ENCODE measurements around the gene NRXN3.

The NRXN3 gene

DNA sequence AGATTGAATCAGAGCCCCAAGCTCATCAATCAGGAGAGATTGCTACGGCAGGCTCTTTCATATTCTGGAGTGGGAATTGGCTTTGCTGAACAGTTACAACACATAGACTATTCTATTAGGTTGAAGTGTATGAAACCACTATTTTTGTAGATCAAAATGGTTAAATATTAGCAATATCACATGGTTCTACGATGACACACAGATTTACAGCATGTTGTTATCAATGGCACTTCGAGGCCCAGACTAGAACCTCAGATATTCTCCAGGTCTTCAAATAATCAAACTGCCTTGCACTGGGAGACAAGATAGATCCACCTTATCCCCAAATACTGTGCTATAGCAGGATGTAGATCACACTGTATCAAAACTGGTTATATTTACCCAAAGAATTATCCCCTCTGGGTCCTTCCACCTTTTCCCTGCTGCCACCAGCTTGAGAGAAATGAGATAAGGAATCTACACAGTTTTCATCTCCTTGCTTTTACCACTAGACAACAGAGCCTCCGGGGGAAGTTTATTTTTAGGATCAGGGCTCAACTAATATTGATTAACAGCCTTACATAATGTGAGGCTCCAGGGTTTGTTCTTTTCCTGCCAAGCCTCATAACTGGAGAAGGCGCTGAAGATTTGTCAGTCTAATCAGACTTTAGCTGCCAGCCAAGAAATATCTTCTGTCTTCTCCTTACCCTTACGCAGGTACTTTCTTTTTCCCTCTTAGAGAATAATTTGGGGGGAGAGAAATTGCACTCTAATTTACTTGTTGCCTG lies 1534.1 kb downstream of the NRXN3 start:
- no peak for DNase-seq (ENCODE audit: low read depth in 1 of 2, low spot score in 1 of 2)

DNA sequence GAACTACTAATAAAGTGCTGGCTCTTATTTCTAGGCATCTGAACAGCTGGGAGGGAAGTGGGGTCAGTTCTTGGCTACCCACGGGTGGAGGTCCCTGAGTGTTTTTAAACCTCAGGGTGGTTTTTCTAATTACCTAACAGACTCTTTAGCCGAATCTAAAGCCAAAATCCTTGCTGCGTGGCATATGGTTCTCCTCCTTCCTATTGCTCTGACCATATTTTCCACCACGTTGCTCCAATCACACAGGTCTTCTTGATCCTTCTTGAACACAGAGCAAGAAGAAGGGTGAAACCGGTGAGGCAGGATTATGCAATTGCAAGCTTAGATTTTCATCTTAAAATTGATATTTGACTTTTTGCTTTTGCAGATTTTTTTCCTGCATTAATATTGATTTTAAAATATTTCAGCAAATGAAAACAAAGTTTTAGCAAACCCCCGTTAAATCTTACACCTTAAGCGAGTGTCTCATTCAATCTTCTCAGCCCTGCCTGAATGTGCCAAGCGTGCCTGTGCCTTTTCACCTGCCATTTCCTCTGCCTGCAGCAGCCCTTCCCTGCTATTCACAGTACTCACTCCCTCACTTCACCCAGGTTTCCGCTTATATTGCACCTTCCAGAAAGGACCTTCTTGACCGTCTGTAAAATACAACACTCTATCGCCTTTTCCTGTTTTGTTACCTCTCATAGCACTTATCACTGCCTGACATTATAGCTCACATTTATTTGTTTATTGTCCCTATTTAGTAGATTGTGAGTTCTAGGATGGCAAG lies 1535.1 kb downstream of the NRXN3 start:
- DNase-seq (ENCODE audit: low read depth in 1 of 2, low spot score in 1 of 2) = no peak

DNA sequence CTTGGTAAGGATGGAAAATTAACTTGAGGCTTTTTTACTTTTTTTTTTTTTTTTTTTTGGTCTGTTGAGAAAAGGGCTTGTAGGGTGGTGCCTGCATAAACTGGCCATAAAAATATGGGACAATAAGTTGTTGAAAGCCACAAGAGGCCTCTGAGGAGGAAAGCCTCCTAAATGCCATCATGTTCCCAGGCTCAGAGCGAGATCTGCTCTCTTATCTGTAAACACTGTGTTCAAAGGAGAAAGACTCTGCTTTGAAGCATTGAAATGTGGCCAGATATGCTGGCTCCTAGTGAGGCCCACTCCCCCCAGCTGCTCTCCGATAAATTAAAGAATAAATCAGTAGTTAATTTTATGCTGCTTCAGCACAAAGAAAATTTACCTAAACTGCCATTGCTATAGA lies 1536.2 kb downstream of the NRXN3 start:
- DNase-seq (ENCODE audit: low read depth in 1 of 2, low spot score in 1 of 2) = no peak

DNA sequence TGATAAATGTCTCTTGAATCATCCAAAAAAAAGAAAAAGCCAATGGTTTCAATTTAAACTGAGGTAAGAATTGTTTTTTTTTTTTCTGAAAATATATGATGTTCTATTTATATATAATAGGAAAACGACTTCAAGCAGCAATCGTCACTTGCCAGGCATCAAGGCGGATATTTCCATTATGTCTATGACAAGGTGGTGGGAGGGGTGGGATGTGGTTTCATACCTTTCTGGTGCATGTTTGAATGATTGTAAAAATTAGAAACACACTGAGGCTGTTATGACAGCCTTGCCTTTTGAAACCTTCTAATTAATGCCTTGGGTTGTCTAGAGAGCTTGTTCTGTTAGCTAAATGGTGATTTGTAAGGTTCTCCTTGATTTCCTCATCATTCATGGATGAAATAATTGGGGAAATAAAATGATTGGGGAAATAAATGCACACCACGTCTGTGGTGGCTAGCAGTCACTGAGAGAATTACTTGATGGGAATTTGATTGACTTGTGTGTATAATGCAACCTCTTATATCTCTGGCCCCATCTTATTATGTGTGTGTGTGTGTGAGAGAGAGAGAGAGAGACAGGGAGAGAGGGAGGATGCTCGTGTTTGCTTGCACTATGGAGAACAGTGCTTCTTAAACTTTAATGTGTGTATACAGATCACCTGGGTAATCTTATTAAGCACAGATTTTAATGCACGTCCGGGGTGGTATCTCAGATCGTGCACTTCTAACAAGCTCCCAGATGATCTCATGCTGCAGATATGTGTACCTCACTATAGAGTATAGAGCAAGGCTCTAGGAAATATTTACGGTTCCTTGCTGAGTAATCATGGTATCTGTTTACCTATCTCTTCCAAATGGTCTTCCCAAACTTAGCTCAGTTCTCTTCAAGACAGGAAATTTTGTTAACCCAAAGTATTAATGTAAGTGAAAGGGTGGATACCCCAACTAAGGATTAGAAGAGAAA lies 1538.5 kb downstream of the NRXN3 start:
- no peak for DNase-seq (ENCODE audit: low read depth in 1 of 2, low spot score in 1 of 2)

DNA sequence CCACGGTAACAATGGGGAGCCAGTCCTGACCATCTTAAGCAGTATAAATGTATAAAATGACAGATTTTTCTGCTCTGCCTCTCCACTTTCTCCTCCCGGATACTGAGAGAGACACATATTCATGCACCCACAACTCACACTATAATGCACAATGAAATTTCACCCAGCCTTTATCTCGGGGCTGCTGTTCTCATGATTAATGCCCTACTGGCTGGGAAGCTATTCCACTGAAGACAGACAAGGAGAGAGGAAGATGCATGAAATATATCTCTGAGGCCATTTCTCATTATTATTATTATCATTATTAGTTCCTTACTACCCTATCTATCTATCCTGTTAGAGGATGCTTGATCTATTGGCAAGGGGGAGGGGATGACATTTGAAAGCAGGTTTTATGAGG lies 1539.4 kb downstream of the NRXN3 start:
- DNase-seq (ENCODE audit: low read depth in 1 of 2, low spot score in 1 of 2) = no peak

DNA sequence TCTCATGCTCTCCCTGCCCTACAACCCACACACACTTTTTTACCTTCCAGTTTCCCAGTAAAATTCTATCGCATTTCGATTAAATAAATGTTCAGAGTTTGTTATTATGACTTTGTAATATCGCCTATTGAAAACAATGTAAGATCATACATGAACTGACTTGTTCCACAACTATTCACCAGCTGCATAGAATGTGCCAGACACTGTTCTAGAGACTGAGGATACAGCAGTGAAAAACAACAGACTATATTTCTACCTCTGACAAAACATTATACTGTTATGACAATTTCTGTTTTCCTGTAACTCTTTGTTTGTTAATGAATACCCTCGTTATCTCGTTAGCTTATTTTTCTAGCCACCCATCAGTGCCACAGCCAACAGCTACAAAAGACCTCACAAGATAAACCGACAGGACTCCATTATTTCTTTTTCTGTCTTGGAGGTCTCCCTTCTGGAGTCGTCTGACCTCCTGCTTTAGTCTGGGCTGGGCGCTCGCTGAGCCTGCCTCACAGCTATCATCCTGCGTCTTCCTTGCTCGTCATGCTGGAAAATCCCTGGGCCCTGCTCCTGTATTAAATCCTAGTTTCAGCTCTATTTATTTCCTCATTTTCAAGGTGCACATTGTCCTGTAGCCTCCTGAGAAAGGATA lies 1542.3 kb downstream of the NRXN3 start:
- DNase-seq (ENCODE audit: low read depth in 1 of 2, low spot score in 1 of 2) = no peak

DNA sequence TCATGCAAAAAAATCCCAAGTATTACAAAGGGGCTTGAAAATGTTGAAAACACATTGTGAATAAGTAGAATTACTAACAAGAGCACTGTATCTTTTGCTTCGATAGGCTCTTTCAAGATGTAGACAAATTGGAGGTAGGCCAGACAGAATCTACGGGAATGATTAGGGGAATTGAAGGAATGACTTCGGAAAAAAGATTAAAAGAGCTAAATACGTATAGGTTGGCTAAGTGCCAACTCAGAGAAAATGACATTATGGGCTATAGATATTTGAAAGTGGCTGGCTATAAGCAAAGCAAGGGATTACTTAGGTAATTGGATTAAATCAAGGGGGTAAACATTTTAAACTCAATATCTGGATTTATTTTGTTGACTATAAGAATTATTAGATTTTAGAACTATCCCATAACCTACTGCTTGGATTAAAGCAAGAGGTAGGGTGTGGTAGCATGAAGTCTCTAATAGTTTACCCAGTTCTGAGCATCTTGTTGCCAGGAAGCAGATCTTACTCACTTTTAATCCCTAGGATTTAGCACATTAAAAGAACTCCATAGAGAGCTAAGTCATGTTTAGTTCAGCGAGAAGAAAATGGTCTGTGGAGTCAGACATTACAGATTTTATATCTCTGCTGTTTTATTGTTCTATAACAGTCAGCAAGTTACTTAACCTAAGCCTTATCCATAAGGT lies 1551.4 kb downstream of the NRXN3 start:
- DNase-seq (ENCODE audit: low read depth in 1 of 2, low spot score in 1 of 2) = no peak

DNA sequence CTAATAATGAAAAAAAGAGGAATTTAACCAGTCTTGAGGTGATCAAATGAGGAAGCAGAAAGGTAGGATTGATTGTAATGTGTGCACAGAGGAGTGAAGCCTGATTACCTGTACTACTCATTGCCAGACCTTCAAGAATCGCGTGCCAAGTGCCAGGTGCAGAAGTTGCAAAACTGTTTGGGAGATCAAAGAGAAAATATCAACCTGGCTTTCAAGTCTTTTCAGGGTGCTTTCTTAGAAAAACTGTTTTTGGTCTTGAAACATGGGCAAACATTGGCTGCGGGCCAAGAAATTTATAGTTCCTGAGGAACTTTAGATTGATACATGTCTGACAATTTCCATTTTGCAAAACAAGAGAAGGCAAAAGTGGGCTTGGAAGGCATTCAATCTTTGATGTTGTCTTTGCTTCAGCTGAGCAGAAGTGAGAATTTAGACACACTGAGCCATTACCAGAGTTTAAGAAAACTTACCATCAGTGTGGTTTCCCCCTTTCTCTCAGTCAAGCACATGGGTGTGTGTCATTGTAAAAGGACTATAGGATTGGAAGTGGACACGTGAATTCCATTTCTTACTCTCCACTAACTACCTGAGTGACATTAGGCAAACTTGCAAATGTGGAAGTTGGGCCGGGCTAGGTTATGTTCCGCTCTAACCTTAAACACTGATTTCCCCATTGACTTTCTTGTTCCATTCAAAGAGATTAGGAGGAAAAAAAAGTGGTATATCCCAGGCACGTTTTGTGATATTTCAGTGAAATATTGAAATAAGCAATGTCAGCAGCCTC lies 1555.0 kb downstream of the NRXN3 start:
- DNase-seq (ENCODE audit: low read depth in 1 of 2, low spot score in 1 of 2) = no peak

DNA sequence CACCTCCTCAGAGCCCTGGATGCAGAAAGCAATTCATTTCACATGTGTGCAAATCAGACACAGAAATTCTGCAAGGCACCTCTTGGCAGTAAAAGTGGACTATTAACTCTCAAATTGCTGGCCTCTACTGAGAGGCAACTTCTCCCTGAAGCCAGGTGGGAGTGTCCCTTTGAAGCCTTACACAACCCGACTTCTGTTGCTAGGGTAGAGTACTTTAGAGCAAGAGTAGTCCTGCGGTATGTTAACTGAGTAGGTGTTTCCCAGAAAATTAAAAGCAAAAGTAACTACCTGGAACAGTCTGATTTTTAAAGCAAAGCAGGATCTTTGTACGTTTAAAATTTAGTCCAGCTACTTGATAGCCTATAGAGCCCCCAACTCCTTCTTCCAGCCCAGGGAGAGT lies 1557.7 kb downstream of the NRXN3 start:
- no peak for DNase-seq (ENCODE audit: low read depth in 1 of 2, low spot score in 1 of 2)

DNA sequence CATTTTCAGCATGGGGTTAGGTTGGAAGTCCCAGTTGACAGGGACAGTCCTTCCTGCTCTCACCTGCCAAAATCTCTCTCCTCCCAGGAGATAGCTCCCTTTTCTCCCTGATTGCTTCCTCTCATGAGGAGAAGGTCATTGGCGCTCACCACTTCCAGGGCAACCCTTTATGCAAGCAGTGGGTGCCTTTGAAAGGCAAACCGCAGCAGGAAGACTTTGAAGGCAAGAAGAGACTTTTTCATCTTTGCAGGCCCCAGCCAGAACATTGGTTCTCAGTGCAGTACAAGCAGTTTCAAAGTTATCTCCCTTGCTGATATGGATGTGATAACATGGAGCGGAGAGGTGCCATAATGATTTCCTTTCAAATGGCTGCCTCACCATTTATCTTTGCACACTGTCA lies 1558.2 kb downstream of the NRXN3 start:
- DNase-seq (ENCODE audit: low read depth in 1 of 2, low spot score in 1 of 2) = no peak

DNA sequence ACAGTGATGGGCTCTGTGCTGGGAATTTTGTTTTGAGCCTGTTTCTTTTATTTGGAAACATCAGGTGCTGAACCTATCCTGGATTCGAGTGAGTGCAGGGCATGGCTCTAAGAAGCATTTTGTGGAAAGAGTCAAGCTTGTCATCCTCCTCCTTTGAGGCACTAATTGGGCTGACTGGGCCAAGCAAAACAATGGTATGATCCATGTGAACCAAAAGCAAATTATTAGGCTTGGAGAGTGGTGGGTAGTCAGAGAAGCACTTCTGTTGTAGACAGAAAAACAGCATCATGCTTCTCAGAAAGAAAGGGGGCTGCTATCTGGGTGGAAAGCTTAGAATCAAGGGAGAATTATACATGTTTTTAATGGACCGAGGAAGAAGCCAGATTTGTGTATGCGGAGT lies 1559.6 kb downstream of the NRXN3 start:
- DNase-seq (ENCODE audit: low read depth in 1 of 2, low spot score in 1 of 2) = no peak

DNA sequence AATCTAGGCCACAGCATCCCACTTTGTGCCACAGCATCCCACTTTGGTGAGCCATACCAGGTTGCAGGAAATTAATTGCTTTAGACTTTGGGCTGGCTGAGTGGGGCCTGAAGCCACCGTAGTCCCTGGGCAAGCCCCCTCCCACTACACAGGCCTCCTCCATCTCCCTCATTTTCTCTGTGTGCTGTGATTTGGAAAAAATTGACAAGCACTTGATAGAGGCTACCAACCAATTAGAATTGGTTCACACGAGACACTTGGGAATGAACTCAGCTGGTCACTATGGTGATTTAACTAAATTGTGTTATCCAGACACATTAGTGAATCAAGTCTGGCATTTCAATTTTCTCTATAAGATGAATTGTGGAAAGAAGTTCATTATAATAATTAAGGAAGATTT lies 1560.0 kb downstream of the NRXN3 start:
- DNase-seq (ENCODE audit: low read depth in 1 of 2, low spot score in 1 of 2) = no peak

DNA sequence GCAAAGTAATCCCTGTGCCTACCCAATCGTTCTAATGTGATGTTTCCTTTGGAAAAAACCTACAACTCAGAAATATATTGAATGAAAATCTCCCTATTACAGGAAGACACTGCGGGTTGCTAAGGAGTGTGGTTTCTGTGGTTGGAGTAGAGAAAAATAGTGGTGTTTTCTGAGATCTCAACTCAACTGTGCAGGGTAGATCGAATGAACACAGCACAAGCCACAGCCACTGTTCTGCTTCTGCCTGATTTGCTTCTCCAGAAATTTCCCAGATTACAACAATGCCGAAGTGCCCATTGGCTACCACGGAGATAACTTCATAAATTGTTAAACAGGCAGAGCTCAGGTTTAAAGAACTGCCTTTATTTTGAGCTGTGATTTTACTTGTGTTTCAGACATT lies 1560.8 kb downstream of the NRXN3 start:
- DNase-seq (ENCODE audit: low read depth in 1 of 2, low spot score in 1 of 2) = no peak

DNA sequence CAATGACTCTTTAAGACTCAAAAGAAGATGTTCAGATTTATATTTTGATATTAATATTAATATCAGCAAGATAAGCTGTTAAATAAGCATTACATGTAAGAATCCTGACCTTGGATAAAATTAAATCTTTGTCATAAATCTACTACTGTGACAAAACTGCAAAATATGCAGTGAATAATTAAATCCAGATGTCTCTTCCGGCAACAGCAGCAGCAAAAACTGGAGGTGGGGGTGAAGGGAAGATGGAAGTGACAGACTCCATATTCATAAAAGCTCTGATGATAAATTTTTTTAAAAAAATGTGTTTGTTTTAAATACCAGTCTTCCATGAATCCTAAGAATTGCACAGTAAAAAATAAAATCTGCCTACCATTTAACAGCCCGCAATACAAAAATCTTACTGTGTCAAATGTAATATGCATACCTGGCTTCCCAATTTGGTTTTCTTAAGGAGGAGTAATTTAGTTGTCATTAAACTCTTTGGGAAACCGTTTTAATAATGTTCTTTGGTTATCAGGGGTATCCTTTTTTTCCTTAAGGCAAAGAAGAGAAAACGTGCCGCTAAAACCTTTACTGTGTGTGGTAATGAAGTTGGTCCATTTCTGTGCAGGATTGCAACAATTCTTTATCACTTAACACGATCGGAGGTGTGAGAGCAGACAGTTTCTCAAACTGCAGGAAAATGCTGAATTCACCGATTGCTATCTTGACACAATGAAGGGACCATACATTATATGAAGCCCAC lies 1562.9 kb downstream of the NRXN3 start:
- DNase-seq (ENCODE audit: low read depth in 1 of 2, low spot score in 1 of 2) = no peak

DNA sequence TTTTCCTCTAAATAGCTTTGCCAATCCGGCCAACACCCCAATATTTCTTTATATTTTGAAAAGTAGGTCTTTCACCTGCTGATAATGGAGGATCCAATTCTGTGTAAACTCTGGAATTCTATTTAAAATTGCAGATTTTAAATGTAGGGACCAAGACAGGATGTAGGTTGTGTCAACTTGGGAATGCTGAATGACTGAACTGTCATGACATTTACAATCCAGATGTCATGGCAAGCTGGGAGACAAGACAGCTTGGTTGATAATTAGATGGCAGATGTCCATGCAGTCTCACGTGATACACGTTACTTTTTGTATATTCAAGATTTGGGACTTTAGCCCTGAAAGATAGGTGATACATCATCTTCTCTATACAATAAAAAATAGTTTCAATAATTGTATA lies 1564.0 kb downstream of the NRXN3 start:
- no peak for DNase-seq (ENCODE audit: low read depth in 1 of 2, low spot score in 1 of 2)

DNA sequence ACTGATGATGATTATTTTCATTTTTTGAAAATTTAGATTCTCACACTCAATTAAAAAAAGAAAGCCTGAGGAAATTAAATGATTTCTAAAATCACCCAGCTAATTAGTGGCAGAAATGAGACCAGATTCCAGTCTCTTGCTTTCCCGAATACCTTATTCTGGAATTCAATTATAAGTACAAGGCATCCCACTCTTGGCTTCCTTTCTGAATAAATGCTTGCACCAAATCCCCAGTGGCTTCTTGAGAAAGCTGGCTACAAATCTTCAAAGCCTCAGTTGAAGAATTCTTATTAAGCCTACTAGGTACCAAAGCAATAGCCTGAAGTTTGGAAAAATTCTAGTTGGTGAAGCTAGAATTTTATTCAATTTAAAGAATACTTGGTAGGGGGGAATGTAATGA lies 1564.5 kb downstream of the NRXN3 start:
- no peak for DNase-seq (ENCODE audit: low read depth in 1 of 2, low spot score in 1 of 2)

DNA sequence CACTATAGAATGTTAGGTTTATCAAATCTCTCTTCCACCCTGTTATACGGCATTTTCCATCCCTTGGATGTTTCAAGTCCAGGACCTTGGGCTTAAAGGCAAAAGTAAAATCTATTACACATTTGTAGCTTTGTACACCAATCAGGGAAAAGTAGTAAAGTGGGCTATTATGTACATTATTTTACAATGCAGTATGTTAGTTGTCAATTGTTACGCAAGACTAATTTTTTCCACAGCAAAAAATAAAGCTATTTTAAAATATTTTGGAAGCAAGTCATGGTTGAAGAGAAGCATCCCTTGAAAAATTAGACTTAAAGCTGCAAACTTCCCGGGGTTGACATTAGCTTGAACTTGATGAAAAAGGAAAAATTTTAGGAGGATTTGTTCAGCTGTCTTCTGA lies 1564.9 kb downstream of the NRXN3 start:
- DNase-seq (ENCODE audit: low read depth in 1 of 2, low spot score in 1 of 2) = no peak

DNA sequence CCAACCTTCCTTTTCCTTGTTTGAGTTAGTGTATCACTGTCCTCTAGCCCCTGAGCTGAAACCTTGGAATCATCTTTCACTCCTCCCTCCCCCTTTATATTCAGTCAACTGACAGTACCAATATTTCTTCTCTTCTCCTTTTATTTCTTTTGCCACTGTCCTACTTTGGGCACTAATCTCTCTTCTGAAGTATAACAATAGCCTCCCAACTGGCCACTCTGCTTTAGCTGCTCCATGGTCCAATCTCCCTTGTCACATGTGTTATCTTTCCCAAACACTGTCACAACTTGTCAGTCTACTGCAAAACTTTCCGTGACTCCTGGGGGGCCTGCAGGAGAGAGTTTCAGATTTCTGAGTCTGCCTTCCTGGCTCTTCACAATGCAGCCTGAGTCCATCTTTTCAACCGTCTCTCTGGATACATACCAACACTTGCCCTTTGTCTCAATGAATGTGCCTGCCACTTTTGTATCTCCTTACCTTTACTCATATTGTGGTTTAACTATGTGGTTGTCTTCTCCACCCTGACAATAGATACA lies 1570.0 kb downstream of the NRXN3 start:
- DNase-seq (ENCODE audit: low read depth in 1 of 2, low spot score in 1 of 2) = no peak

DNA sequence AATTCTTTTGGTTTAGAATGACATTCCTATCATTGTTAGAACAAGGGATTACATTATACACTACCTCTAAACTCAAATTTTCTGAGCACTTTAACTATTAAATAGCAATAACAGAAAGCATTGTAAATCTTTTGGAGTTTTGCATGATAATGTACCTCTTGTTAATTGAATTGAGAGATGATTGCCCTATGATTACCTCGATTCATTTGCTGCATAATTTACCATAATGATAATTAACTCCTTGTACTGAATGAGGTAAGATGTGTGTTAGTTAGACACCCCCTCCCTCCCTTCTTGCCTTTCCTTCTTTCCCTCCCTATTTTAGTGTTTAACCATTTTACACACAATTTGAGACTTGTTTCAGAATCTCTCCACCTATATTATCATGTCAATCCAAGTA lies 1572.0 kb downstream of the NRXN3 start:
- no peak for DNase-seq (ENCODE audit: low read depth in 1 of 2, low spot score in 1 of 2)

All from stimulated activated CD4-positive, alpha-beta T cell treated with anti-CD3 and anti-CD28 coated beads, Interleukin-15, amount 100 ng/mL, for 1 hour (primary cell).